HG03139 (cell line): Measurements from ENCODE around the gene ALKBH8.
"Not testable (repeated sequence)": the region's sequence is repeated elsewhere in the genome, so short reads cannot be mapped to it uniquely, and the experiment has no call there.

Source experiments
- ATAC-seq: cut with Tn5 transposase; IDR thresholded peaks from one replicate; pipeline ENCODE4 v1.9.1; 2021; ENCODE audit not compliant: unreplicated experiment

Gene ALKBH8

GRCh38 chr11:107565219-107565937 lies at the start of gene ALKBH8:
ALKBH8 (minus strand) TSS chr11:107565735; CDS start chr11:107560893, 4,842 bp downstream.
- ATAC-seq, result peak; percentile 69

- ATAC-seq, result no peak
Measured at GRCh38 chr11:107612445-107612844, 46.9 kb upstream of the ALKBH8 start.

GRCh38 chr11:107609400-107610218 lies 44.1 kb upstream of the ALKBH8 start:
- ATAC-seq, result no peak

GRCh38 chr11:107608809-107609208 lies 43.3 kb upstream of the ALKBH8 start:
- ATAC-seq, result no peak

- ATAC-seq, result no peak
Measured at GRCh38 chr11:107606141-107606540, 40.6 kb upstream of the ALKBH8 start.

GRCh38 chr11:107605061-107606006 lies 39.8 kb upstream of the ALKBH8 start:
- no peak for ATAC-seq

GRCh38 chr11:107598225-107599139 lies 32.9 kb upstream of the ALKBH8 start:
- peak; percentile 68 for ATAC-seq

- ATAC-seq, result no peak
Measured at GRCh38 chr11:107594736-107595135, 29.2 kb upstream of the ALKBH8 start.

- ATAC-seq, result no peak
Measured at GRCh38 chr11:107593951-107594350, 28.4 kb upstream of the ALKBH8 start.

GRCh38 chr11:107592813-107593212 lies 27.3 kb upstream of the ALKBH8 start:
- ATAC-seq, result no peak

GRCh38 chr11:107592231-107592590 lies 26.7 kb upstream of the ALKBH8 start:
- no peak for ATAC-seq

GRCh38 chr11:107591378-107592230 lies 26.1 kb upstream of the ALKBH8 start:
- ATAC-seq, result peak; percentile 11

GRCh38 chr11:107590460-107591377 lies 25.2 kb upstream of the ALKBH8 start, which contains the start of gene ELMOD1:
ELMOD1 (plus strand) TSS chr11:107591147; CDS start chr11:107618190, 27,043 bp downstream.
- peak; percentile 43 for ATAC-seq

GRCh38 chr11:107587306-107587979 lies 21.9 kb upstream of the ALKBH8 start:
- no peak for ATAC-seq

GRCh38 chr11:107583629-107584195 lies 18.2 kb upstream of the ALKBH8 start:
- ATAC-seq, result no peak

- ATAC-seq, result no peak
Measured at GRCh38 chr11:107581147-107581546, 15.6 kb upstream of the ALKBH8 start.

- not testable (repeated sequence) for ATAC-seq
Measured at GRCh38 chr11:107579169-107579568, 13.6 kb upstream of the ALKBH8 start.
